HEK293 (cell line): ENCODE results near the gene HAND1.

Source experiments
- IKZF3 ChIP-seq: fragments of 450-650 bp; IDR thresholded peaks from 2 replicates; pipeline ENCODE4 v1.5.0; 2018; ENCODE audit warnings: missing biosample characterization, mild to moderate bottlenecking, missing genetic modification characterization, moderate library complexity
- TCF7L2 ChIP-seq: IDR thresholded peaks from 2 replicates; pipeline ENCODE4 v1.6.1; 2011; ENCODE audit warnings: low read depth, mild to moderate bottlenecking, inconsistent platforms, low read length, moderate library complexity, borderline replicate concordance
- ZNF155 ChIP-seq: fragments of 450-650 bp; formaldehyde crosslinking; IDR thresholded peaks from 2 replicates; pipeline ENCODE4 v1.5.1; 2016; ENCODE audit warnings: missing biosample characterization, missing genetic modification characterization
- ZNF398 ChIP-seq: fragments of 450-650 bp; formaldehyde crosslinking; IDR thresholded peaks from 2 replicates; pipeline ENCODE4 v1.5.1; 2017; ENCODE audit warnings: missing biosample characterization, missing genetic modification characterization
- TF ChIP-seq, protein P1 (sequence below): fragments of 450-650 bp; formaldehyde crosslinking; IDR thresholded peaks from 2 replicates; pipeline ENCODE4 v1.5.1; 2016; ENCODE audit warnings: missing biosample characterization, missing genetic modification characterization

- TF ChIP-seq IKZF3 (tag by site-specific recombination) (no peak), ZNF155 (tag by site-specific recombination) (no peak), TCF7L2 (no peak), ZNF398 (tag by site-specific recombination) (no peak)
- TF ChIP-seq, protein P1, sequence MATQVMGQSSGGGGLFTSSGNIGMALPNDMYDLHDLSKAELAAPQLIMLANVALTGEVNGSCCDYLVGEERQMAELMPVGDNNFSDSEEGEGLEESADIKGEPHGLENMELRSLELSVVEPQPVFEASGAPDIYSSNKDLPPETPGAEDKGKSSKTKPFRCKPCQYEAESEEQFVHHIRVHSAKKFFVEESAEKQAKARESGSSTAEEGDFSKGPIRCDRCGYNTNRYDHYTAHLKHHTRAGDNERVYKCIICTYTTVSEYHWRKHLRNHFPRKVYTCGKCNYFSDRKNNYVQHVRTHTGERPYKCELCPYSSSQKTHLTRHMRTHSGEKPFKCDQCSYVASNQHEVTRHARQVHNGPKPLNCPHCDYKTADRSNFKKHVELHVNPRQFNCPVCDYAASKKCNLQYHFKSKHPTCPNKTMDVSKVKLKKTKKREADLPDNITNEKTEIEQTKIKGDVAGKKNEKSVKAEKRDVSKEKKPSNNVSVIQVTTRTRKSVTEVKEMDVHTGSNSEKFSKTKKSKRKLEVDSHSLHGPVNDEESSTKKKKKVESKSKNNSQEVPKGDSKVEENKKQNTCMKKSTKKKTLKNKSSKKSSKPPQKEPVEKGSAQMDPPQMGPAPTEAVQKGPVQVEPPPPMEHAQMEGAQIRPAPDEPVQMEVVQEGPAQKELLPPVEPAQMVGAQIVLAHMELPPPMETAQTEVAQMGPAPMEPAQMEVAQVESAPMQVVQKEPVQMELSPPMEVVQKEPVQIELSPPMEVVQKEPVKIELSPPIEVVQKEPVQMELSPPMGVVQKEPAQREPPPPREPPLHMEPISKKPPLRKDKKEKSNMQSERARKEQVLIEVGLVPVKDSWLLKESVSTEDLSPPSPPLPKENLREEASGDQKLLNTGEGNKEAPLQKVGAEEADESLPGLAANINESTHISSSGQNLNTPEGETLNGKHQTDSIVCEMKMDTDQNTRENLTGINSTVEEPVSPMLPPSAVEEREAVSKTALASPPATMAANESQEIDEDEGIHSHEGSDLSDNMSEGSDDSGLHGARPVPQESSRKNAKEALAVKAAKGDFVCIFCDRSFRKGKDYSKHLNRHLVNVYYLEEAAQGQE (tag by site-specific recombination): no peak
Measured at GRCh38 chr5:154485096-154485491, 7.1 kb upstream of the HAND1 start.
